ENCODE data around the gene C2CD2.

DNA sequence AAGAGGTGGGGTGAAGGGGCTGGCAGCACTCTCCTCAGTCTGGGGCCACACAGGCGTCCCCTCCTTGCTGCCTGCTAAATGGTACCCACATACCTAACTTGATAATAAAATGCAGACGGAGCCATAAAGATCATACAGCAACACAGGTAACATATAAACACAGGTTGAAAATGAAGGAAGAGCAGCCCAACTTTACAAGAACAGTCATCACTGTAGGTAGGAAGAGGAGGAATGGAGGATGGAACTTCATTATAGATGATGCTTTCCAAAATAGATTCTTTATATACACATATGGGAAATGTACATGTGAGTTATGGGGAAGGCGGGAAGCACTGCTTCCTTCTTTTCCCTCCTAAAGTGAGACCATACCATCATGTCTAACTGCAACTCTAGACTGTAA, 13.4 kb downstream of the C2CD2 start:
- TF ChIP-seq POLR2A (IDR thresholded peaks at IDR 0.05) (no peak), POLR2AphosphoS5 (IDR thresholded peaks at IDR 0.05) (no peak)
- TF ChIP-seq, protein P1, sequence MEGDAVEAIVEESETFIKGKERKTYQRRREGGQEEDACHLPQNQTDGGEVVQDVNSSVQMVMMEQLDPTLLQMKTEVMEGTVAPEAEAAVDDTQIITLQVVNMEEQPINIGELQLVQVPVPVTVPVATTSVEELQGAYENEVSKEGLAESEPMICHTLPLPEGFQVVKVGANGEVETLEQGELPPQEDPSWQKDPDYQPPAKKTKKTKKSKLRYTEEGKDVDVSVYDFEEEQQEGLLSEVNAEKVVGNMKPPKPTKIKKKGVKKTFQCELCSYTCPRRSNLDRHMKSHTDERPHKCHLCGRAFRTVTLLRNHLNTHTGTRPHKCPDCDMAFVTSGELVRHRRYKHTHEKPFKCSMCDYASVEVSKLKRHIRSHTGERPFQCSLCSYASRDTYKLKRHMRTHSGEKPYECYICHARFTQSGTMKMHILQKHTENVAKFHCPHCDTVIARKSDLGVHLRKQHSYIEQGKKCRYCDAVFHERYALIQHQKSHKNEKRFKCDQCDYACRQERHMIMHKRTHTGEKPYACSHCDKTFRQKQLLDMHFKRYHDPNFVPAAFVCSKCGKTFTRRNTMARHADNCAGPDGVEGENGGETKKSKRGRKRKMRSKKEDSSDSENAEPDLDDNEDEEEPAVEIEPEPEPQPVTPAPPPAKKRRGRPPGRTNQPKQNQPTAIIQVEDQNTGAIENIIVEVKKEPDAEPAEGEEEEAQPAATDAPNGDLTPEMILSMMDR (IDR thresholded peaks at IDR 0.05), result no peak

All from breast epithelium (tissue), 3 donors.